ENCODE results near the gene GIMAP2. TPM values are rescaled to one million over a fixed set of nuclear protein-coding genes. Genes with fewer than 3 reads are reported as not detected.
"Not testable (repeated sequence)": the region's sequence is repeated elsewhere in the genome, so short reads cannot be mapped to it uniquely, and the experiment has no call there.

The GIMAP2 gene
- 3.1 TPM for total RNA-seq
- long read RNA-seq, partial matches to known transcripts = 1 of 1 reads
- long read RNA-seq, other reads (novel, unspliced or antisense) = 0 of 1 reads

DNA sequence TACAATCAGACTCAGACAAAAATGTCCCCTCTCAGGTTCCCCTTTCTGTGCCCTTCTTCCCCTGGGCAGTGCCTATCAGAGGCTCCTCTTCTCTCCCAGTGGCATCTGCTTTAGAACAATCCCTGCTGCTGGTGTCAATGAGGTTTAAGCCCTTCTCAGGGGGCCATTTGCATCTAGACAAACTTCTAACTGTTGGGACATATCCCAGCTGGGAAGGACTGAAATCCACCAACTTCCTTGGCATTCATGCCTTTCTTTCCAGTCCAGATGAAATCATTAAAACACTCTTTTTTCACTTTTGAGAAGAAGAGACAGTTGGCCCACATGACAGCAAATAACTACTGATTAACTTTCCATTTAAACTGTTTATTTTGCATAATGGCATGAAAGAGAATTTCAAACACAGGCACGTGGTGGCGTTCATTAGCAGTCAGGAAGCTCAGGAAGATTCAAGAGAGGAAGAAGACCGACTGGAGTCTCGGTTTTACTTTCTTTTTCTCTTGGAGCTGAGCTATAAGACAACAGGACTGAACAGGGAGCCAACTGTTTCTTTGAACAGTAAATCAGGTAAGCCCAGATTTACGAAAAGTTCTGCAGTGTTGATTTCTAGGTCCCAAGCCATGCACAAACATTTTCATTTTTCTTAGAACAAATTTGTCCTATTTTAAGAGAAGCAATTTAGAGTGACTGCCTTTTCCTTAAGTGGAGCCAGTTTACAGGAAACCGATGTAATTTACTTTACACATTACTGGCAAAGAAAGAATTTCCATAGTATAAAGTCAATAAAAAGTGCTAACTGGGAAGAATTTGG, at the start of gene GIMAP2:
TSS of gene GIMAP2 (plus strand) at position 488 of the 811 bp plus-strand sequence. CDS start 1,354 bp downstream, outside the sequence.
- intact Hi-C loops (cut with DNase I) = no loop called here
- no peak for DNase-seq (ENCODE audit: low spot score)

DNA sequence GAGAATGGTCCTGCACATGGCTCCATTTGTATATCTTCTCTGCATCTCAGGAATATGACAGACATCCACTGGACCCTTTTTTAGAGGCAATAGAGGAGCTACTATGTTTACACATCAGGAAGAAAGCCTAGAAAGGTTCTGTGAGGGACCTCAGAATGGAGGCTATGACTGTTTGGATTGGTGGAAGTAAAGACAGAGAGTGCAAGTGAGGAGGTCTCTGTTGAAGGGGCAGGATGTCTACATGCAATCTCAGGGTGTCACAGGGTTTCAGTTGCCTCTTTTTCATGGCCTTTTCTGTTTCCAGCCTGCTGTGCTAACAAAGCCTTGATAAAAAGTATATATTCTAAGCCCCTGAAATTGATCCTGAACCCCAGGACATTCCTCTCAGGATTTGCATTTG, 43.7 kb upstream of the GIMAP2 start:
- no peak for DNase-seq (ENCODE audit: low spot score)
- intact Hi-C loops (cut with DNase I) = no loop called here

DNA sequence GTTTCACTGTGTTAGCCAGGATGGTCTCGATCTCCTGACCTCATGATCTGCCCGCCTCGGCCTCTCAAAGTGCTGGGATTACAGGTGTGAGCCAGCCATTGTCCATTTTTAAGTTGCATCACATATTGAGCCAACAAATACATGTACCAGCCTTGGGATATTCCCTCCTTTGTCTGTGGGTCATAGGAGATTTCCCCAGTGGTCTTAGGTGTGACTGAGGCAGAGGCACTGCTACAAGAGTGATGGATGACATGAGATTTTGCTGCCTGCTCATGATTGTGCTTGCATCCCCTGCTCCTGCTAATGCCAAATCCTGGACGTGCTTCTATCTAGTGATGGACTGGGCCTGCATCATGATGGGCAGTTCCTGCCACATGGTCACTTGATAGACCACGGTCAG, 42.6 kb upstream of the GIMAP2 start:
- no peak for DNase-seq (ENCODE audit: low spot score)
- intact Hi-C loops (cut with DNase I) = no loop called here

DNA sequence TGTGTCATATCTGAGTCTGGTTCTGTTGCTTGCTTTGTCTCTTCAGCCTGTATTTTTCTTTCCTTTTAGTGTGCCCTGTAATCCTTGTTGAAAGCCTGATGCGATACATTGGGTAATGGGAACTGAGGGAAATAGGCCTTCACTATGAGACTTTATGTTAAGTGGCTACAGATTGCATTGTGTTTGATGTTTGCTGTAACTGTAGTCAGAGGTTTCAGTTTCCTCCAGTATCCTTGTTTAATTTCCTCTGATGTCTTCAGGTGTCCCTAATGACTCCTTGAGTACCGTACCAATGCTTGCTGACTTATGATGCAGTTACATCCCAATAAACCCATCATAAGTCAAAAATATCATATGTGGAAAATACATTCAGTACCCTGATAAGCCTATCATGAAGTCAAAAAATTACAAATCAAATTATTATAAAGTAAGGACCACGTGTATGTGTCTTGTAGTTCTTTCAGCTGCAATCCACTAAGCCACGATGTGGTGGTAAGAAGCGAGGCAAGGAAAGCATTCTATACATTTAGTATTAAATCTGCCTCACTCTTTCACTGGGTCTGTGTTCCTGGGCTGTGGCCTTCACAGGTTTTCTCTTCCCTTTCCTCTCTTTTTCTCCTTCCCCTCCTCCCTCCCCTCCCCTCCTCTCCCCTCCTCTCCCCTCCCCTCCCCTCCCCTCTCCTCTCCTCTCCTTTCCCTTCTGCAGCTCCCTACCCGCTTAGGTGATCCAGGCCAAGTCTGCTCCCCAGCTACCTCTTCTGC, 40.1 kb upstream of the GIMAP2 start:
- no peak for DNase-seq (ENCODE audit: low spot score)
- intact Hi-C loops (cut with DNase I) = no loop called here

DNA sequence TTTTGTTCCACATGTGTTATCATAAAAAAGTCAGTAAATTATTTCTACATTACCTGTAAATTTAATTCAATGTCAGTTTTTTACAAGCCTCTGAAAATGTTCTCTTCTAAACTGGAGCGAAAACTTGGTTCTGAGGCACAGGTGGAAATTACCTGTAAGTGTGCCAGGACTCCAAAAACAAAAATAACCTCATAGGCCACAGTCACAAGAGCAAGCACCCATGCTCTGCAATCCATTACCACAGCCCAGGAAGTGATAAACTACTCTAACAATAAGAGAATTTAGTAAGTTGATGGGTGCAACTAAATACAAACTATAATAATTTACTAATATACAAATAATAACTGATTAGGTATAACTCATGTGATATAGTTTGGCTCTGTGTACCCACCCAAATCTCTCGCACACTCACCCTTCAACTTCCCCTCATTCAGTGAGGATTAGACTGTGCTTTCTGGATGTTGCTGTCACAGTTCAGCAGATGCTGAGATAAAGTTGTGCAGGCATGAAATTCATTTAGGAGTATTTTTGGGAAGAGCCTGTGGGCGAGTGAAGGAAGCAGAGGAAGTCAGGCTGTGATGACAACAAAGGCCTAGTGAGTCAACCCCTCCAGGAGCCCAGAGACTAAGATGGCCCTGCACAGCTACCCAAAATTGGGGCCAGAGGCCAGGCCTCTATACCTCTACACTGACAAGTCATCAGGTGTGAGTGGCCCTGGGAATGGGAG, 37.0 kb upstream of the GIMAP2 start:
- no peak for DNase-seq (ENCODE audit: low spot score)
- intact Hi-C loops (cut with DNase I) = no loop called here

DNA sequence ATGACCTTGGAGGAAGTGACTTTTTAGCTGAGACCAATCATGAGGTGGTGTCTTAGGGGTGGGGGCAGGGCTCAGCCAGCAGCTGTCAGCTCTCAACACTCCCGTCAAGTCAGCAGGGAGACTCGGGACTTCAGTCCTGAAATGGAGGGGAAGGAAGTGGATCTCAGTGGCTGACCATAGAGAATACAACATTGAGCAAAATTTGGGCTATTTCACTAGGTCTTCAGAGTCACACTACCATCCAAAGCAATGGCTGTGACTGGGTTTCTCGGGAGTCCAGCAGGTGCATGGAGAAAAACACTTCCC, 36.5 kb upstream of the GIMAP2 start:
- DNase-seq (ENCODE audit: low spot score) = no peak
- intact Hi-C loops (cut with DNase I) = no loop called here

DNA sequence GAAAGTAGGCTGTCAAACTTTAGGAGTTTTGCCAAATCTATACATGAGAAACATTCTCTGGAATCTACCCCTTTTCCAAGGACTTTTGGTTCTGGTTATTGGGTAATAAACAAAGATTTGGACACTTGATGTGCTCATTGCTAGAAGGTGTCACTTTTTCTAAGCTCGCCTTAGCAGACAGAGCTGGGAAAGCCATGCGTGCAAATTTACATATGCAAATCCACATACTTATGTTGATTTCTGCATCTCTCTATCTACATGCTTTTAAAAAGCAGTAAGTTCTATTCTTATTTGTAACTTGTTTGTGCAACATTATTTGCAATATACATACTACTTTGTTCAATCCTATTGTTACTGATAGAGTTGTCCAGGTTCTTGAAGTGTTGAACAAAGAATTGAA, 30.8 kb upstream of the GIMAP2 start:
- intact Hi-C loops (cut with DNase I) = no loop called here
- no peak for DNase-seq (ENCODE audit: low spot score)

DNA sequence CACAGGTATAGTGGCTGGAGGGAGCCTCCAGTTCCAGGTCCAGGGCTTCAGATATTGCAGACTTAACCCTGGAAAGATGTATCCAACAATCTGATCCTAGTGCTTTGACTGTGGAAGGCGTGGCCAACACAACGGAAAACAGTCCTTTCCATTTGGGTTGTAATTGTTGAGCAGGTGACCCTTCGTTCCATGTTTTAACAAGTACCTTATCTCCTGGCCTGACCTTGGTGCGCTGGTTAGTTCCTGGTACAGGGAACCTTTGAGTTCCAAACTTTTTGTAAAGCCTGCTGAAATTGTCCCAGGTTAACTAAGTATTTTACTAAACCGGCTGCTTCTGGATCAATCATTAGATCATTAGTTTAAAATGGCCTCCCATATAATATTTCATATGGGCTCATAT, 29.5 kb upstream of the GIMAP2 start:
- no peak for DNase-seq (ENCODE audit: low spot score)
- intact Hi-C loops (cut with DNase I) = no loop called here

DNA sequence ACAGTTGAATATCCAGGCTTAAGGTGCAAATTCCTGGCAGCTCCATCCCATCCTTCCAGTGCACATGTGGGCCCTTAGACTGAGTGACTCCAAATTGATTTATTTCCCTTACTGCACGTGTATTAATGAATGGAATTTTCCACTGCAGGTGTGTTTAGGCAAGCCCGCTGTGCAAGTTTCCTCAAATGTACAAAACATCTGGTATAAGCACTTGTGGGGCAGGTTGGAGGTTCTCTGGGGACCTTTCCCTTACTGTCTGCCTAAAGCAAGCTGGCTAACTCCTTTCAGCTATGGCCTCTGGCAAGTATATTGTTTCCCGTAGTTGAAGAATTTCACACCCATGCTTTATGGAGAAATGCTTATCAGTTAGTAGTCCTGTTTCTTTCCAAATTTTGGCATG, 28.0 kb upstream of the GIMAP2 start:
- intact Hi-C loops (cut with DNase I) = no loop called here
- no peak for DNase-seq (ENCODE audit: low spot score)

DNA sequence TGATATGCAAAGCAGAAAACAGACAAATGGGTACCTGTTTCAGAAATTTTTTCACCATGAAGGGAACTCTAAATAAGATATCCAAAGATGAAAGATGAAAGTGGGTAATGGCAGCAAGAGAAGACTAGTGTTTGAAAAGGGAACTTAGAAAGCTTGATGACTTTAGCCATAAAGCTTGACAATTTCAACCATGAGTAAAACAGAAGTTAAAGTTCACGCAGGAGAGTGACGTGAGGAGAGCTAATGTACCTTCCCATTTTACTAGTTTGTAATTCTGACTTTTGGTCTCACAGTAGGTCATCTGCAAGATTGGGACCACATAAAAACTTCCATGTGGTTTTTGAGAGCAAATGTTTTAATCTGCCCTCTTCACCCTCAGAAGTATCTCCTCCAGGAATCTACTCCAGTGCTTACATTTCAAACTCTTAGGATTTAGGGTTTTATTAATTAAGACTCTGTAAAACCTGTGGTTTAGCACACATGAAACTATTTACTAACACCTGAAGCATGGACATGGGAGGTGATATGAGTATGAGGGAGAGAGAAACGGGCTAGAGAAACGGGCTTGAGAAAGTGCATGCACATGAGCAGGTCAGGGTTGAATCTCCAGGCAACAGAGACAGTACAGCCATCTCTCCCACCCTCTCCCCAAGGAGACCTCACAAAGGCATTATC, 24.4 kb upstream of the GIMAP2 start:
- no peak for DNase-seq (ENCODE audit: low spot score)
- intact Hi-C loops (cut with DNase I) = no loop called here

DNA sequence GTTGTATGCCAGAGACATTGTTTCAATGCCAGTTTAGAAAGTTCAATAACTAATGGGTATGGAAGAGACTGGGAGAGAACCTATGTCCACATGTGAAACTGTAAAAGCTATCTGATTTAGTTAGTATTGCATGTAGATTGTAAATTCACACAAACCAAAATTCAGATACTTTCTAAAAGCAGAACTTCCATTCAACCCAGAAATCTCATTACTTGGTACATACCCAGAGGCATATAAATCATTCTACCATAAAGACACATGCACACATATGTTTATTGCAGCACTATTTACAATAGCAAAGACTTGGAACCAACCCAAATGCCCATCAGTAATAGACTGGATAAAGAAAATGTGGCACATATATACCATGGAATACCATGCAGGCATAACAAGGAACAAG, 22.7 kb upstream of the GIMAP2 start:
- DNase-seq (ENCODE audit: low spot score); intact Hi-C loops (cut with DNase I): not testable (repeated sequence)

DNA sequence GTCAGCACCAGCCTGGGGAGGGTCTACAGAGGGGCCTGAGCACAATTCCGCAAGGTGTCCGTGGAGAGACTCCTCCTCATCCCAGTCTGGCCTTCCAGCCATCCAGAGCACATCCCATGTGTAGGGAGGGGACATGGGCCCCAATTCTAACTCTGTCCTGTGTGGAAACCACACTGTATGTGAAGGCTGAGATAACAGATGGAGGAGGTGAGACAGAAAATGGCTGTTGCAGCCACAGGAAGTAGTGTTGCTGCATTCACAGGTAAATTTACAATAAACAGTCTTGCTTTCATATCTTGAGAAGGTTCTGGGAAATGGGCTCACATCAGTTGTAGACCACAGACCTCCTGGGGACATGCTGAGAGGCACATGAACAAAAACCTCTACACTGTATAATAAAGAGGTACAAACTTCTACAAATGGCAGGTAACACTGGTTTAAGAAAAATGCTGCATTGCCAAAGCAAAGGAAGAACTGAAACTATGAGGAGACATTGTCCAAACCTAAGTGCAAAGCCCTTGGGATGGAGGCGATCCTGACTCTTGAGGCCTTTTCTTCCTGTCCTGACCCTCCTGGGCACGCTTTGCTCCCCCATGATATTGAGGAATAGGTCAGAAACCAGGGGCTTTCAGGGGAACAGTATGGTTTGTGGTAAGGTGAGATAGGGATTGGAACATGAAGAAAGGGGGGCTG, 21.6 kb upstream of the GIMAP2 start:
- intact Hi-C loops (cut with DNase I) = no loop called here
- no peak for DNase-seq (ENCODE audit: low spot score)

DNA sequence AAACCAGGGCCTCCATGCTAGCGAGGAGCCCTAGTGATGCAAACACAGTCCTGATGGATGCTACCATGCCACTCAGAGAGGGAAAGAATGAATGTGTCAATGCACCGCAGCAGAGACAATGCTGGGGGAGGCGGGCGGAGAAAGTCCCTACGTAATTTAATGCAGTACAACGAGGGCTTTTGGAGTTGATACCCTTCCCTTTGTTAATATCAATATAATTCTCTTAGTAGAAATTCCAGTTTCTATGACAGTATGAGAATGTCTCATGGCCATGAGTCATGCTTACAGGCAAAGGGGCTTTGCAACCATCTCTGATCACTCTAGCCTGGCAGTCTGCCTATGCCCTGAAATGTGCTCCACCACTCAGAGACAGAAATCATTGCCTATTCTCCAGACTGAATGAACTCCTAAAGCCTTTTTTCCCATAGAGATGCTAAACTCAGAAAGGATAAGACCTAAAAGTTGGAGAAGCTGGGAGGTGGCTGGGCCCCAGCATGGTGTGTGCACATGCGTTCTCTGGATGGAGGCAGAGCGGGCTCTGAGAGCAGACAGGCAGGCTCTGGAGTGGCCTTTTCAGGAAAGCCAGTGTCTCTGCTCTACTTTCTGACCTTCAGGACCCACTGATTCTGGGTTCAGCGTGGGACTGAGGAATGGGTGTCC, 20.3 kb upstream of the GIMAP2 start:
- DNase-seq (ENCODE audit: low spot score) = no peak
- intact Hi-C loops (cut with DNase I) = no loop called here

DNA sequence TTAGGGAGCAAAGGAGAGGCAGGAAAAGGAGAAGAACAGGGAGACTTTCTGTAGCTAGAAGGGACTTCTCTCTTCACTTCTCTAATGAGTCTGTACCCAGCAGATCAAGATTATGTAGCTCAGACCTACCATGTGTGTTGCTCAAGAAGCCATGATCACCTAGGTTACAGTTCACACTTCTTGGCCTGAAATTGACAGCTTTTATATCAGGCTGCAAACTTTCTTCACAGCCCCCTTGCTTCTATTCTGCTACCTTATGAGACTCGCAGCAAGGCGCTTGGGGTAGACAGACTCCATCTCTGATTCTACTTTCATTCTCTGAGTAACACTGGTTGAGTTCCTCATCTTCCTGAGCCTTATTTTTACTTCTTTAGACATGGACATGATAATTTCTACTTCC, 19.6 kb upstream of the GIMAP2 start:
- intact Hi-C loops (cut with DNase I) = no loop called here
- DNase-seq (ENCODE audit: low spot score) = no peak

DNA sequence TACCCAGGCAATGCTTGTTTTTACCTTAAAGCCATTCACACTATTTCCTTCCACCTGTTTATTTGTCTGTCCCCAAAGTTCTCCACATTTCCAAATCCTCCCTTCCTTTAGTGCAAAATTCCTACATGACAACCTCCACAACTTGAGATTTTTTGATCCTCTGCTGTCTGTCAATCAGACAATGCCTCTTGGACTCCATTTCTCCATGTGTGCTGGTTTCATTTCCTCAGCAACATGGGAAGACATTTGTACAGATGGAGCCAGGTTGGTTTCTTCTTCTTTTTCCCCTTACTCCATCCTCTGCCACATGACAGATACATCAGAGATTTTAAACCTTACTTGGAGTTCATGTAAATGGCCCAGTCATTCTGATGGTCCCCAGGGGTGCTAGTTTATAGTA, 19.1 kb upstream of the GIMAP2 start:
- intact Hi-C loops (cut with DNase I) = no loop called here
- DNase-seq (ENCODE audit: low spot score) = no peak

DNA sequence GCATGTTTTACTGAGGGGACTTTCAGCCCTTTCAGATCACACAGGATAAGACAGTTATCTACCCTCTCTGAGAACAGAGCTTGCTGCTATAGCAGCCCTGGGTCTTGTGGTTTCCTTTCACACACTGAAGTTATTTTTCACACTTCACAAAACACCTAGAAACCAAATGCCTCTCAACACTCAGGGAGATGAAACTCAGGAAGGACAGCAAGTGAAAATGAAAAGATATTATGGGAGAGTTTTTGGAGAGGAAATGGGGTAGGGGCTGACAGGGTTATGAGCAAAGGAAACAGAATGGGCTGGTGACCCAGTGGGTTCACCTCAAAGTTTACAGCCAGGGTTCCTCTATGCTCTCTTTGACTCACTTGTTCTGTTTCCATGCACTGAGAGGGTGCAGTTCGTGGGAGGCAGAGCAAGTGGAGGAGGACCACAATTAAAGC, 17.0 kb upstream of the GIMAP2 start:
- intact Hi-C loops (cut with DNase I) = no loop called here
- DNase-seq (ENCODE audit: low spot score) = no peak

DNA sequence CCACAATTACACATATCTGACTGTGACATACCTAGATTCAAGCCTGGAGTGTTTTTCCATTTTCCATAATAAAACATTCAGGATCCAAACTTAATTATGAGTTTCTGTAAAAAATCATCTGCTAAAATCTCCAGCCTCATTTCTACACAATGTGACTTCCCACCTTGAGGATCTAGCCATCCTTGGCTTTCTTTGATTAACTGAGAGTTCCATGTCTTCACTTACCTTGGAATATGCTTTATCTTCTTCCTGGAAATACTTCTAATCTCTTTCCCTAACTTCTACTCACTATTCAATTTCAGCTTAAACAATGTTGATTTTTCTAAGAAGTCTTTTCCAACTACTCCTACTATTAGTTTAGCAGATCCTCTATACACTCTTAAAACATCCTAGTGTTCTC, 16.5 kb upstream of the GIMAP2 start:
- intact Hi-C loops (cut with DNase I) = no loop called here
- no peak for DNase-seq (ENCODE audit: low spot score)

DNA sequence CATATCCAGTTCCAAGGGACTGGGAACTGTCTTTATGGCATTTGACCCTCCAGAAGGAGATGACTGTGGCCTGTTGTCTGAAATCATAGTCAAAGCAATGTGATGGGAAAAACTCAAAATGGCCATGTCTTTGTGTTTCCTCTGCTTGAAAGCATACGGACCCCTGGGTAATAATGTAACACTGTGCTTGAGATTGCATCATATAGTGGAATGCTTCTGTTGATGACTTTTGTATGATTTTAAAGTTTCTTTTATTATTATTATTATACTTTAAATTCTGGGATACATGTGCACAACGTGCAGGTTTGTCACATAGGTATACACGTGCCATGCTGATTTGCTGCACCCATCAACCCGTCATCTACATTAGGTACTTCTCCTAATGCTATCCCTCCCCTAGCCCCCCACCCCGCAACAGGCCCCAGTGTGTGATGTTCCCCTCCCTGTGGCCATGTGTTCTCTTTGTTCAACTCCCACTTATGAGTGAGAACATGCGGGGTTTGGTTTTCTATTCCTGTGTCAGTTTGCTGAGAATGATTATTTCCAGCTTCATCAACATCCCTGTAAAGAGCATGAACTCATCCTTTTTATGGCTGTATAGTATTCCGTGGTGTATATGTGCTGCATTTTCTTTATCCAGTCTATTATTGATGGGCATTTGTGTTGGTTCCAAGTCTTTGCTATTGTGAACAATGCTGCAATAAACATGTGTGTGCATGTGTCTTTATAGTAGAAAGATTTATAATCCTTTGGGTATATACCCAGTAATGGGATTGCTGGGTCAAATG, 13.5 kb upstream of the GIMAP2 start:
- not testable (repeated sequence) for DNase-seq (ENCODE audit: low spot score)
- intact Hi-C loops (cut with DNase I) = loop anchor here (10.0 kb wide), 1 partner anchor 53 kb away; no protein-coding TSS in a partner anchor
